HG02981 (cell line): ENCODE data around the gene ACTR6.
"Not testable (repeated sequence)": the region's sequence is repeated elsewhere in the genome, so short reads cannot be mapped to it uniquely, and the experiment has no call there.

Source experiments
- ATAC-seq: cut with Tn5 transposase; IDR thresholded peaks from one replicate; pipeline ENCODE4 v1.9.1; 2021; ENCODE audit warnings: mild to moderate bottlenecking, moderate library complexity; ENCODE audit not compliant: unreplicated experiment

Gene ACTR6

GRCh38 chr12:100184549-100185145 is 16.0 kb upstream of the ACTR6 start:
- no peak for ATAC-seq

GRCh38 chr12:100185361-100185894 is 15.2 kb upstream of the ACTR6 start:
- ATAC-seq: peak; percentile 75

- no peak for ATAC-seq
These were observed 14.5 kb upstream of the ACTR6 start for GRCh38 chr12:100186071-100186470.

GRCh38 chr12:100187068-100187467 is 13.5 kb upstream of the ACTR6 start:
- no peak for ATAC-seq

- ATAC-seq: no peak
These were observed 12.6 kb upstream of the ACTR6 start for GRCh38 chr12:100187857-100188519.

- not testable (repeated sequence) for ATAC-seq
These were observed 11.6 kb upstream of the ACTR6 start for GRCh38 chr12:100188888-100189635.

GRCh38 chr12:100189636-100190394 is 10.8 kb upstream of the ACTR6 start:
- no peak for ATAC-seq

GRCh38 chr12:100193085-100193484 is 7.5 kb upstream of the ACTR6 start:
- no peak for ATAC-seq

- no peak for ATAC-seq
These were observed 3.1 kb upstream of the ACTR6 start for GRCh38 chr12:100197486-100197885.

- no peak for ATAC-seq
These were observed 1.6 kb upstream of the ACTR6 start for GRCh38 chr12:100199023-100199346.

- ATAC-seq: peak; percentile 62
These were observed 1.1 kb upstream of the ACTR6 start for GRCh38 chr12:100199347-100200149.

GRCh38 chr12:100201604-100202423 is 1.2 kb downstream of the ACTR6 start:
- ATAC-seq: no peak

- no peak for ATAC-seq
These were observed 6.7 kb downstream of the ACTR6 start for GRCh38 chr12:100207311-100207710.

- no peak for ATAC-seq
These were observed 8.2 kb downstream of the ACTR6 start for GRCh38 chr12:100208834-100209233.

GRCh38 chr12:100211698-100212097 is 11.1 kb downstream of the ACTR6 start:
- no peak for ATAC-seq

- no peak for ATAC-seq
These were observed 12.6 kb downstream of the ACTR6 start for GRCh38 chr12:100213016-100213891.

GRCh38 chr12:100214518-100214917 is 13.9 kb downstream of the ACTR6 start:
- ATAC-seq: no peak

- ATAC-seq: no peak
These were observed 14.6 kb downstream of the ACTR6 start for GRCh38 chr12:100215209-100215608.

- ATAC-seq: no peak
These were observed 15.7 kb downstream of the ACTR6 start for GRCh38 chr12:100216337-100216736.
